PFSK-1 (cell line): Measurements from ENCODE around the gene PTPN21.

ENCODE experiments used
- POLR2AphosphoS5 ChIP-seq: IDR thresholded peaks from 2 replicates; pipeline ENCODE4 v1.6.1; 2012; ENCODE audit warnings: low read depth, mild to moderate bottlenecking, control low read depth, low read length, moderate library complexity
- TAF1 ChIP-seq: IDR thresholded peaks from 2 replicates; pipeline ENCODE4 v1.6.1; 2012; ENCODE audit warnings: low read length, control low read depth, borderline replicate concordance; ENCODE audit not compliant: insufficient read depth

- no peak for TF ChIP-seq TAF1
- no peak for TF ChIP-seq POLR2AphosphoS5
These were observed 21.7 kb downstream of the PTPN21 start for GRCh38 chr14:88533064-88533602.
